Measurements from ENCODE around the gene GPC5.

GPC5 gene

DNA sequence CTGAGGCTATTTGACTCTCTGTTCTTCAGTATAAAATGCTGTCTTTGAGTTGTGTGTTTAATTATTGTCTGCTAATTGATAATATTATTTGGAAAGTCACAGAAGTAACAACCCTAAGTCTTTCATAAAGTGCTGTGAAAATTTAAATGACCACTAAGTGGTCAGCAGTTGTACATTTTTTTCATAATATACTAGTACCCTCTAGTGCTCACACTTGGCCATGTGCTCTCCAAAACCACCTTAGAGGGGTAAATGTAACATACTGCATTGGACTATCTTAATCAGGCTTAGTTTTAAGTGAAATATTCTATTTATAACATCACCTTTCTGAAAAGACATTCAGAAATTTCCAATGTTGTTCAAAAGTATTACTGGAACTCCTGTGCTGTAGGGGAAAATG is 745.3 kb downstream of the GPC5 start:
- no peak for DNase-seq (ENCODE audit: low read depth in 2 of 2)

GRCh38 chr13:92150606-92151005 is 752.2 kb downstream of the GPC5 start:
- DNase-seq (ENCODE audit: low read depth in 2 of 2), result no peak

DNA sequence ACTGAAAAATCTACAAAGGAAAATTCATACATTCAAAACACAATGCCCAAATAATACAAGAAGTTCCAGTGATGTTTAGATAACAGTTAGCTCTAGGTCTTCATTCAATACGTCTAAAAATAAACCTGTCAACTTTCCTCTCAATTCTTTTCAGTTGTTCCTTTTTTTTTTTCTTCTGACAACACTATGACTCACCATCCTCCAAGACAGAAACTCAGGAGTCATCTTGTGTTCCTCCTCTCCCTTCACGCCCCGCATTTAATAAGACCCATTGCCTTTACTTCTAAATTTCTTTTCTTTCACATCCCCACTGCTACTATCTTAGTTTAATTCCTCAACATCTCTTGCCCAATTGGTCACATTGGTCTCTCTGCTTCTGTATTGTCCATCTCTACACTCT is 759.9 kb downstream of the GPC5 start:
- no peak for DNase-seq (ENCODE audit: low read depth in 2 of 2)

DNA sequence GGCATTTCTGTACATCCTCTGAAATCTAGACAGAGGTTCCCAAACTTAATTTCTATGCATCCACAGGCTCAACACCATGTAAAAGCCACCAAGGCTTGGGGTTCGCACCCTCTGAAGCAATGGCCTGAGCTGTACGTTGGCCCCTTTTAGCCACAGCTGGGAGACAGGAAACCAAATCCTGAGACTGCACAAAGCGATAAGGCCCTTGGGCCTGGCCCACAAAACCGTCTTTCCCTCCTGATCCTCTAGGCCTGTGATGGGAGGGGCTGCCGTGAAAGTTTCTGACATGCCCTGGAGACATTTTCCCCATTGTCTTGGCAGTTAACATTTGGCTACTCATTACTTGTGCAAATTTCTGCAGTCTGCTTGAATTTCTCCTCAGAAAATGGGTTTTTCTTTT is 766.4 kb downstream of the GPC5 start:
- no peak for DNase-seq (ENCODE audit: low read depth in 2 of 2)

GRCh38 chr13:92172191-92172590 is 773.8 kb downstream of the GPC5 start:
- no peak for DNase-seq (ENCODE audit: low read depth in 2 of 2)

GRCh38 chr13:92173254-92173653 is 774.8 kb downstream of the GPC5 start:
- no peak for DNase-seq (ENCODE audit: low read depth in 2 of 2)

DNA sequence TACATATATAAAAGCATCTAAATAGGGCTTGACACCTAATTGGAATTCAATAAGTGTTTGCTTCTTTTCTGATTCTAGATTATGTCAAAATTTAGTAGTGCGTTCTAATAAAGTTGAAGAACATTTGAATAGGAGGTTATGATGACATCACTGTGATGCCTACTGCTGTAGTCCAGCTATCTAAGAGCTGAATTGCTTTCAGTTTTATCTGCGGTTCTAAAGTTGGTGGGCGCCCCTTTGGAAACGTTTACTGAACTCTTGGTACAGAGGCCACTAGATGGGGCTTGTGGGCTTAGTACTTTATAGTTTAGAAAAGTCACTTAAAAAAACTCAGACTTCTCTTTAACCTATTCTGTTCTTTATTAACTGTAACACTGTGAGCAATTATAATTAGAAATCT is 776.9 kb downstream of the GPC5 start:
- DNase-seq (ENCODE audit: low read depth in 2 of 2), result no peak

DNA sequence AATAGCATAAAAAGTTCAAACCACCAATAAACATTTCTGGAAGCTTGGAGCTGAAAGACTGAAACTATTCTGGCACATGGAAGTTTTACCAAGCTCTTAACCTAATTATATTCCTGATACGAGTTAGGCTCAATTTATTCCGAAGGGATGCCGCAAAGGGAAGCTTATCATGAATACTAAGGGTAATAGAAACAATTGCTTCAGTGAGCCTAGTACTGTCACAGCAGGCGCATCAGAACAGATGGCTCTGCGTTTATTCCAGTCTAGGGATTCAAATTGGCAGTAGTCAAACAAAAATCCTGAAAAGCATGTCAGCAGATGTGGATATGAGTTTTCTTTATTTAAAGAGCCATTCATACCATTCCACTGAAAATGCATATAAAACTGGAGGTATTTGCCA is 779.5 kb downstream of the GPC5 start:
- no peak for DNase-seq (ENCODE audit: low read depth in 2 of 2)

DNA sequence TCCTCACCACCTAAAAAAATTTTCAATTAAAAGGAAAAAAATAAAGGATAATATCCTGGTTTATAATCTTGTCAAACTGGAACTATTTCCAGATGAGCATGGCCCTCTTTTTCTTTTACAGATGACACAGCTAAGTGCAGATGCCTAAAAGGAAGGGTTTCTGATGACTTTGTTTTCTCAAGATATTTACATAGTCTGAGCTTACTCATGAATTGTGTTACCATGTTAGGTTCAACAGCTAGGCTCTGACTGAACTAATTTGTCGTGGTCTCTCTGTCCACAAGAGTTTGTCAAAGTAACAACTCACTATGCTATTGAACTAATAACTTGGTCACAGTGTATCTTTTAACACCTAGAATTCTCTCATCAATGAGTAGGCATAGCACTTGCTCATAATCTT is 780.8 kb downstream of the GPC5 start:
- no peak for DNase-seq (ENCODE audit: low read depth in 2 of 2)

DNA sequence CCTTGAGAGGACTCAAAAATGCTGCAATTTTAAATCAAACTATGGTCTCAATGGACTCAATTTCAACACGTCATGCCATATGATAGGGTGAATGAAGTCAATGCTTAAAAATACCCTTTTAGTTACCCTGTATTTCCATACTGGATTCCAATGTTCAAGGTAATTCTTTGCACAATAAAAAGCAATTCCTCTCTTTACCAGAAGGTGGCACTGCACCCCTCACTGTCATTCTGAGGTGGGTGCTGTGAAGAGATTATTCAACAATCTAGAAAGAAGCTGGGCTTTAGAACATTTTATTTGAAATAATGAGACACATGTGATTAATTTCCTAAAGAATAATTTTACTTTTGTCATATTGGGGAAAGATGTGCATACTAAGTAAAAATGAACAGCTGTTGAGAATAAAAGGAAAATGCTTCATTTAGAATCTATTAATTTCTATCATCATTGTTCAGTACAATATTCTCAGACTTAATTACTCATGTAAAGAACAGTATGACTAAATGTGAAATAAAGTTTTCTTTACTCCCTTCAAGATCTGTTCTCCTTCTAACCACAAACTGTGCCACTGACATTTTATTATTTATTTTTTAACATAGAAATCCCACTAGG is 789.1 kb downstream of the GPC5 start:
- peak in 1 of 2 donors; percentile 10 for DNase-seq (ENCODE audit: low read depth in 2 of 2)

GRCh38 chr13:92188574-92188973 is 790.2 kb downstream of the GPC5 start:
- no peak for DNase-seq (ENCODE audit: low read depth in 2 of 2)

DNA sequence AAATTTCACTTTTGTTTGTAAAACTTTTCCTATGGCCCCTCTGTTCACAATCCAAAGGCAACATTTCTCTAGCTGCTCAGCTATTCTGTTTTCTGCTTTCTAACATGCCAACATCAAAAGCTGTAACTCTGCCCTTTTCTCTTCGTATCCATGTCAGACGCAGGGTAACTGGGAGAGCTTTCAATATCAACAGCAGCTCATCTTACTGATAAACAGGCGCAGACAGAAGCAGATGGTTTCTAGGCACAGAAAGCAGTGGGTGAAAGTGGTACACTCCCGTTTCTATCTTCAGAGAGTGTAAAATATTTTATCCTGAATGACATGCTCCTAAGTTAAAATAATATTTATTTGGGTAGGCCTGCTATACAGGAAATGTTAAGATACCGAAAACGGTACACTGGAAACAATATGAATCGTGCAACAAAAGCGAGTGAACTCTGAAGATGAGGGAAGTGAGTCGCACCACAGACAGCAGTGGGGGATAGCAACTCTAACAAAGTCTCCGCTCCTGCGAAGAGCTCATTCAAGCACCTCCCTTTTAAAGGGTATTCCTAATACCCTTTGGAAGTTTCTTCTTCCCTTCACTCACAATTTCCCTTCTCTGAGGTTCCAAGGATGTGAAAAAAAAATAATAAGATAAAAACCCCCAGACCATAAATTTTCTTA is 798.3 kb downstream of the GPC5 start:
- no peak for DNase-seq (ENCODE audit: low read depth in 2 of 2)

DNA sequence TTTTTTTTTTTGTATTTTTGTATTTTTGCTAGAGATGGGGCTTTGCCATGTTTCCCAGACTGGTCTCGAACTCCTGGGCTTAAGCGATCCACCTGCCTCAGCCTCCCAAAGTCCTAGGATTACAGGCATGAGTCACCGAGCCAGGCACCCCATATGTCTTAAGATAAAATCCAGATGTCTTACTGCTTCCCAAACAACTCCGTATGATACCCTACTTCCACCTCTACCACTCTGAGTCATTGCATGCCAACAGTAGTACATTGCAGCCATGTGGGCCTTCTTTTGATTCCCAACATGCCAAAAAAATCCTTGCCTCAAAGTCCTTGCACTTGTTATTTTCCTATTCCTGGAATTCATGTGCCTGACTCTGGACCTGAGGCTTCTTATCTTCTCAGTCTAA is 799.2 kb downstream of the GPC5 start:
- no peak for DNase-seq (ENCODE audit: low read depth in 2 of 2)

DNA sequence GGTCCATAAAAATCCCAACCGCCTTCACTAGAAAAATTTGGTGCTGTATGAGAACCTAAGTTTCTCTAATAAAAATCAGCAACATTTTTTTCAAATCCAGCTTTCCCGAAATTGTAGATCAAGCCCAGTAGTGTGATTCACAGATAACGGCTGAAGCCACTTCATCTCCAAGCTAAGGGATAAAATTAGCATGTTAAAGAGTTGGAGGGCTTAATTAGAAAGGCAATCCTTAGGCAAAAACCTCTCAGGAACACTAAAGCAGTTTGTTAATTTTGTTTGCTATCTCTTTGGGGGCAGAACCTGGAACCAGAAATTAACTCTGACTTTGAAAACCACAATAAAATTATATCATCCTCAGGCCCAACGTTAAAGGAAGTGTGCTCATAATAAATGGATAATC is 820.2 kb downstream of the GPC5 start:
- DNase-seq (ENCODE audit: low read depth in 2 of 2), result no peak

DNA sequence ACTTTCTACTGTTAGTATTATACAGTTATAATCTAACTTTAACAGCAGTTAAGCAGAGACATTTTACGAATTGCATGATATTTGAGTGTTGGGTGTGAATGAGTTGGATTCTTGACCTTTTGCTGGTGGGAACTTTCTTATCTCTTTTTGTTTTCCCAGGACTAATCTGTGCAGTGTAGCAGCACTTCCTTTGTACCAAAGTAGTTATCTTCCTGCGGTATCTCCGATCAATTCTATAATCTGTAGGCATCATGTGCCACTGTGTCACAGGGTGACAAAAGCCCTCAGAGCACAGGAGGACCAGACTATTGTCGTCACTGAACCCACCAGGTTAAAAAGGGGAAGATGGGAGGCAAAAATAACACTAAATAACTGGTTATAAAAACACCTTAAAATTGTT is 823.5 kb downstream of the GPC5 start:
- no peak for DNase-seq (ENCODE audit: low read depth in 2 of 2)

GRCh38 chr13:92224052-92224821 is 825.8 kb downstream of the GPC5 start:
- DNase-seq (ENCODE audit: low read depth in 2 of 2), result no peak

DNA sequence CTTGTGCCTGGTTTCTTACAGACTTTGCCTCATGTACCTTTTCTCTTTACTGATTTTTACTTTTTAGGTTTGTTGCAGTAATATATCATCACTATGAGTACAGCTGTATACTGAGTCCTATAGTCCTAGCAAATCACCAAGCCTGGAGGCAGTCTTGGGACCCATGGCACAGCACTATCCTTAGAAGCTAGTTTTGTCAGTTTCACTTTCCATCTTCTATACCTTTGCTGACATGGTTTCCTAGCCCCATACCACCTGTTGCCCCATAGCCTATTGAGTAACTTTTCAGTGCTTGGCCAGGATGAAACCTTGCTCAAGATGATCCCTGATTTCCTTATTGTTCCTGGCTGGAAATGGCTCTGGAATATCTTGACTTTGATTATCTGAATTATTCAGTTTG is 826.4 kb downstream of the GPC5 start:
- DNase-seq (ENCODE audit: low read depth in 2 of 2), result no peak

GRCh38 chr13:92225861-92226260 is 827.4 kb downstream of the GPC5 start:
- DNase-seq (ENCODE audit: low read depth in 2 of 2), result no peak

DNA sequence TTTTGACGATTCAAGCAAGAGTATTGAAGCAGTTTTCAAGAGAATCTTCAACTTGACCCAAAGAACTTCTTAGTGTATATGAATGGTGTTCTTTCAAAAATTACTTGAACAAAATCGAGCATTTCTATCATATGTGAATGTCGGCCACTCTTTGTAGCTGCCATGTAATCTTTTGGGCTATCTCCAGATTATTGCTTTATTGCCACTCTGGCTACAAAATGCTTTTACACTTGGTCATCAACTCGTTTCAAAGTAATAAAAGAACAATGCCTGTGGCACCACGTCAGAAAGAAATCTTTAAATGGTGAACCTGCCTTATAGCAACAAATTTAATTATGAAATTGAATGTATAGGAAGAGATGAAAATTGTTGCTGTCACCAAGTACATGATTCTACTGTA is 834.5 kb downstream of the GPC5 start:
- DNase-seq (ENCODE audit: low read depth in 2 of 2), result no peak

GRCh38 chr13:92251671-92252210 is 853.3 kb downstream of the GPC5 start:
- no peak for DNase-seq (ENCODE audit: low read depth in 2 of 2)

DNA sequence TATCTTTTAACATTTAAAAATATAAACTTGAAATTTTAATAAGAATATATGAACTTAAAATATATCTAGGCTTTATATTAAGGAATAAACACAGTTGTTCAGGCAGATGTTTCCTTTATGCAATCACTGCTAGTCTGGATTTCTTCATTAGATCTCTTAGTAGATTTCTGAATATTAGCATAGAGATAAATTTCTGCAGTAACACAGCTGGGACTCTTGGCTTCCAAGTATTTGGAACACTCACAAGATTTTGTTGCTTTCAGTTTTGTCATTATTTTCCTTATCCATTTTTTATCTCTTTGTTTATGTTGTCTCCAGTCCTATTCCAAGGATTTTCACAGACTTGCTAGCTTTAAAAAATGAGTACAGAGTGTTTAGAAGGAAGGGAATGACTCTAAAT is 857.1 kb downstream of the GPC5 start:
- no peak for DNase-seq (ENCODE audit: low read depth in 2 of 2)

- no peak for DNase-seq (ENCODE audit: low read depth in 2 of 2)
These were observed 857.8 kb downstream of the GPC5 start for GRCh38 chr13:92256211-92256610.

DNA sequence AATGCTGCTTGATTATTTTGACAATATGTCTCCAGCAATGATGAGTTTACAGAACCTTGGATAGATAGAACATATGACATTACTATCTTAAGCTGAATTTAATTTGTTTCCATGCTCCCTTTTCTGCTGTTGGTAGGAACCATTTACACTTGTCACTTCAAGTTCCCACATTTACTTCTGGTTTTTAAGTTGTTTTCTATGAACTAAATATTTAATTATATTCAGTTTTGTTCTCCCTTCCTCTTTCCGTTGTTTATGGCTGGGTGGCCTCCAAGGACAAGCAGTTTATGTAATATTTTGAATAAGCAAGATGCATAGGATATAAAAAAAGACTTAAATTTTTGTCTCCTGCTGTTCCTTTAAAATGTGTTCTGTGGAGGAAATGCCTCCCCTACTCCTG is 860.6 kb downstream of the GPC5 start:
- no peak for DNase-seq (ENCODE audit: low read depth in 2 of 2)

All from stimulated activated CD4-positive, alpha-beta T cell treated with anti-CD3 and anti-CD28 coated beads, Interleukin-1b, Interleukin-23, amount 100 ng/mL, for 4 hours (primary cell).